A549 (cell line): Measurements from ENCODE around the gene MAP3K7CL. TPM values are rescaled to one million over a fixed set of nuclear protein-coding genes. Genes with fewer than 3 reads are reported as not detected.

Source experiments
- ATAC-seq, 2 experiments: fragments of 200-7000 bp in 1 of 2; fragments of >200 bp in 1 of 2; cut with Nextera tagmentation in 1 of 2; cut with Tn5 transposase in 1 of 2; 3 replicates each; pipeline versions ENCODE4 v1.8.0 to v1.9.1; 2018 to 2020; ENCODE audit warnings: mild to moderate bottlenecking in 1 of 2, moderate library complexity in 1 of 2
- CTCF ChIA-PET: fragments of 300-600 bp; sonication (Branson Sonifier 250); formaldehyde crosslinking; extraction: SDS; loops from one replicate; lab custom pipeline; 2021; ENCODE audit warnings: antibody characterized with exemption, inconsistent platforms; lab: Yijun Ruan, JAX
- POLR2A ChIA-PET: fragments of 350-600 bp; formaldehyde crosslinking; extraction: SDS; loops from one replicate; lab custom pipeline; 2021; ENCODE audit warnings: antibody characterized with exemption, inconsistent platforms; lab: Yijun Ruan, JAX
- DNase-seq, 2 experiments: peaks; one replicate each; pipeline versions ENCODE4 v3.0.0 to v3.0.0-alpha.2; 2011 to 2016; ENCODE audit warnings: low read depth in 1 of 2, low spot score in 1 of 2
- FAIRE-seq: peaks from 2 replicates; lab custom pipeline; 2011; peaks lifted over from hg19 to GRCh38; lab: Jason Lieb, UNC
- H3K27ac ChIP-seq, 2 experiments: fragments of >200 bp; sonication (Bioruptor Twin); formaldehyde crosslinking; 3 replicates each; pipeline ENCODE4 v1.5.1; 2016 to 2017
- H3K4me1 ChIP-seq: fragments of >200 bp; sonication (Bioruptor Twin); formaldehyde crosslinking; 3 replicates; pipeline ENCODE4 v1.6.1; 2016
- H3K4me2 ChIP-seq: fragments of >200 bp; sonication (Bioruptor Twin); formaldehyde crosslinking; 3 replicates; pipeline ENCODE4 v1.6.1; 2016
- H3K4me3 ChIP-seq: fragments of >200 bp; sonication (Bioruptor Twin); formaldehyde crosslinking; 3 replicates; pipeline ENCODE4 v1.5.1; 2016
- H3K9me3 ChIP-seq: fragments of >200 bp; sonication (Bioruptor Twin); formaldehyde crosslinking; 3 replicates; pipeline ENCODE4 v1.6.1; 2016
- BHLHE40 ChIP-seq: IDR thresholded peaks from 2 replicates; pipeline ENCODE4 v1.6.1; 2012; ENCODE audit warnings: low read depth, low read length, inconsistent platforms
- CHD4 ChIP-seq: fragments of 200-600 bp; sonication (generic); IDR thresholded peaks from 2 replicates; pipeline ENCODE4 v1.6.1; 2016; ENCODE audit warnings: antibody characterized with exemption, mild to moderate bottlenecking, borderline replicate concordance
- EP300 ChIP-seq, 2 experiments: fragments of >200 bp; sonication (Bioruptor Twin); formaldehyde crosslinking; IDR thresholded peaks; 2 replicates in 1 of 2; 3 replicates in 1 of 2; pipeline ENCODE4 v1.6.1; 2016 to 2017
- GATA3 ChIP-seq: IDR thresholded peaks from 2 replicates; pipeline ENCODE4 v1.6.1; 2012; ENCODE audit warnings: borderline replicate concordance
- HDAC2 ChIP-seq: fragments of 200-600 bp; sonication (generic); IDR thresholded peaks from 2 replicates; pipeline ENCODE4 v1.6.1; 2016
- HEYL ChIP-seq: fragments of 250-450 bp; sonication (Bioruptor Pico); IDR thresholded peaks from 2 replicates; pipeline ENCODE4 v1.8.0; 2021; ENCODE audit warnings: mild to moderate bottlenecking, moderate library complexity
- HOXB13 ChIP-seq: fragments of 250-450 bp; sonication (Bioruptor Pico); IDR thresholded peaks from 2 replicates; pipeline ENCODE4 v1.5.0; 2020; ENCODE audit warnings: low read depth, mild to moderate bottlenecking, moderate library complexity
- JUN ChIP-seq, 2 experiments: fragments of >200 bp; sonication (Bioruptor Twin); formaldehyde crosslinking; IDR thresholded peaks; 2 replicates in 1 of 2; 3 replicates in 1 of 2; pipeline ENCODE4 v1.6.1; 2016 to 2017
- KDM1A ChIP-seq: fragments of 200-600 bp; sonication (generic); IDR thresholded peaks from 2 replicates; pipeline ENCODE4 v1.6.1; 2016; ENCODE audit warnings: low read depth, mild to moderate bottlenecking
- MAFK ChIP-seq: fragments of 450-650 bp; IDR thresholded peaks from 2 replicates; pipeline ENCODE4 v1.6.1; 2014; ENCODE audit not compliant: partially characterized antibody
- MAX ChIP-seq: IDR thresholded peaks from 2 replicates; pipeline ENCODE4 v1.6.1; 2012
- MYC ChIP-seq: IDR thresholded peaks from 2 replicates; pipeline ENCODE4 v1.6.1; 2012; ENCODE audit warnings: mild to moderate bottlenecking, inconsistent platforms, low read length, improper control_type of control experiment, borderline replicate concordance
- POLR2AphosphoS2 ChIP-seq: conservative IDR thresholded peaks from 2 replicates; pipeline ENCODE4 v1.6.1; 2012; ENCODE audit warnings: low read length, improper control_type of control experiment, inconsistent platforms
- RARB ChIP-seq: fragments of 250-450 bp; sonication (Bioruptor Pico); IDR thresholded peaks from 2 replicates; pipeline ENCODE4 v1.8.0; 2021; ENCODE audit warnings: mild to moderate bottlenecking, moderate library complexity
- RFX5 ChIP-seq: fragments of 450-650 bp; IDR thresholded peaks from 2 replicates; pipeline ENCODE4 v1.7.1; 2014; ENCODE audit warnings: antibody characterized with exemption, mild to moderate bottlenecking, moderate library complexity
- TFCP2L1 ChIP-seq: fragments of 250-450 bp; sonication (Bioruptor Pico); IDR thresholded peaks from 2 replicates; pipeline ENCODE4 v1.5.0; 2021; ENCODE audit warnings: mild to moderate bottlenecking
- TP53 ChIP-seq: fragments of 250-450 bp; sonication (Bioruptor Pico); IDR thresholded peaks from 2 replicates; pipeline ENCODE4 v1.5.0; 2021; ENCODE audit warnings: mild to moderate bottlenecking, moderate library complexity
- ZC3H11A ChIP-seq: fragments of 450-650 bp; IDR thresholded peaks from 2 replicates; pipeline ENCODE4 v1.6.1; 2014; ENCODE audit warnings: antibody characterized with exemption, mild to moderate bottlenecking
- ZFP36 ChIP-seq: fragments of 450-650 bp; IDR thresholded peaks from 2 replicates; pipeline ENCODE4 v1.6.1; 2014; ENCODE audit warnings: borderline replicate concordance; ENCODE audit not compliant: partially characterized antibody
- WGBS: methylation state at CpG from one replicate; pipeline ENCODE4 v1.1.6; 2017; ENCODE audit errors: missing lambda C conversion rate; 5-methylcytosine and 5-hydroxymethylcytosine counted together
- polyA plus RNA-seq, 4 experiments: library from polyadenylated mRNA; depleted of rRNA in 3 of 4; stranded (reverse); fragments of >200 nt; fragmentation: RNase III in 1 of 4; extraction: RNeasy Plus Mini Kit Qiagen cat#74134 plus additional on column Dnase treatment in 1 of 4; gene quantifications; 2 replicates in 3 of 4; 3 replicates in 1 of 4; pipeline ENCODE4 v1.2.3, GENCODE V29; 2011 to 2017
- TF ChIP-seq, protein P1 (sequence below): fragments of >200 bp; sonication (Bioruptor Twin); formaldehyde crosslinking; IDR thresholded peaks from 3 replicates; pipeline ENCODE4 v1.5.1; 2016
- TF ChIP-seq, protein P2 (sequence below): IDR thresholded peaks from 2 replicates; pipeline ENCODE4 v1.6.1; 2012

Gene MAP3K7CL
- polyA plus RNA-seq, 2 of the 4 experiments (the other 2 are of a cell fraction), result 2.9 to 5.7 TPM

- no peak for TF ChIP-seq ZC3H11A
Measured at GRCh38 chr21:29205988-29206387, 75.5 kb downstream of the MAP3K7CL start (continued).

DNA sequence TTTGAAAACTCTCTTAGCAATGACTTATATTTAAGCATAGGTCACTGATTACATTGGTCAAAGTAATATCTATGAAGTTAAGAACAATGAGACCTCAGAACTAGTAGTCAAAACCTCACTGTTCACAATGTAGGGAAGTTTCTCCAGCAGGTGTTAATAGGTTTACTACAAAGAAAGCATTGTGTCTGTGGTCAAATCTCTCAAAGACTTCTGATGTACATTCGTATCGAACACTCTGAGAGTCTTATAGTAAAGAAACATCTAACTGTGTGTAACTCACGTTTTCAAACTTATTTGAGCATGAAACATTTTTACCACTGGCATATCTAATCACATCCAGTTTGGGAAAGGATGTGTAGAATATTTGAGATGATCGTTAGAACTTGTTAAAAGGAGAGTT, 76.0 kb downstream of the MAP3K7CL start:
- H3K4me1 ChIP-seq, result peaks cover 14% of the 10 kb centered on the region

DNA sequence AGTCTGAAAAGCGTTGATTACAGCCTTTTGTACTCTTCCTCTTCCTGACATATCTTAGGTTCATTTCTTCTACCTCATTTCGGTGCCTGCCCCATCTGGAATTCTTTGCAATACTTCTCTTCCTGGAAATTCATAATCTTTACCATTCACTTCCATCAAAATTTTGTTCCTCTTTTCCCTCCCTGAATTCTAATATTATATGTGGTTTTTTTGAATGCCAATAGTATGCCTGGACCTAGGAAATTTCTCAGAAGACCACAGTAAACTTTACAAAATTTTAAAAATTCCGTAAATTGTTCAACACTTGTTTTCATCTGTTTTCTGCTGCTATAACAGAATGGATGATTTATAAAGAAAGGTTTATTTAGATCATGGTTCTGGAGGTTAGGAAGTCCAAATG, 76.8 kb downstream of the MAP3K7CL start:
- 87% methylated on average over 3 of the region's 3 CpGs for WGBS
- FAIRE-seq, result no peak
- Histone ChIP-seq H3K4me1 (peaks cover 14% of the 10 kb centered on the region), H3K9me3 (no peaks in the 10 kb centered on the region), H3K4me3 (no peak overlapping the region), H3K27ac (no peak overlapping the region), H3K4me2 (no peak overlapping the region)
- no peak for ATAC-seq
- ChIA-PET CTCF (no interaction called here), POLR2A (no interaction called here)
- DNase-seq, result no peak
- TF ChIP-seq JUN (IDR thresholded peaks at IDR 0.05) (no peak), HEYL (no peak), CHD4 (no peak), TP53 (CRISPR knock-in tag) (no peak), RFX5 (no peak), MYC (no peak), EP300 (IDR thresholded peaks at IDR 0.05) (no peak), GATA3 (no peak), RARB (CRISPR knock-in tag) (no peak)
- TF ChIP-seq, protein P1, sequence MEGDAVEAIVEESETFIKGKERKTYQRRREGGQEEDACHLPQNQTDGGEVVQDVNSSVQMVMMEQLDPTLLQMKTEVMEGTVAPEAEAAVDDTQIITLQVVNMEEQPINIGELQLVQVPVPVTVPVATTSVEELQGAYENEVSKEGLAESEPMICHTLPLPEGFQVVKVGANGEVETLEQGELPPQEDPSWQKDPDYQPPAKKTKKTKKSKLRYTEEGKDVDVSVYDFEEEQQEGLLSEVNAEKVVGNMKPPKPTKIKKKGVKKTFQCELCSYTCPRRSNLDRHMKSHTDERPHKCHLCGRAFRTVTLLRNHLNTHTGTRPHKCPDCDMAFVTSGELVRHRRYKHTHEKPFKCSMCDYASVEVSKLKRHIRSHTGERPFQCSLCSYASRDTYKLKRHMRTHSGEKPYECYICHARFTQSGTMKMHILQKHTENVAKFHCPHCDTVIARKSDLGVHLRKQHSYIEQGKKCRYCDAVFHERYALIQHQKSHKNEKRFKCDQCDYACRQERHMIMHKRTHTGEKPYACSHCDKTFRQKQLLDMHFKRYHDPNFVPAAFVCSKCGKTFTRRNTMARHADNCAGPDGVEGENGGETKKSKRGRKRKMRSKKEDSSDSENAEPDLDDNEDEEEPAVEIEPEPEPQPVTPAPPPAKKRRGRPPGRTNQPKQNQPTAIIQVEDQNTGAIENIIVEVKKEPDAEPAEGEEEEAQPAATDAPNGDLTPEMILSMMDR, result no peak

More for the DNA sequence above, 76.0 kb downstream of the MAP3K7CL start:
- 0 out of 3 replicates have a peak, but pooled peaks cover 1% of the 10 kb centered on the region for H3K9me3 ChIP-seq
- H3K4me3 ChIP-seq, result no peak overlapping the region
- 80% methylated on average over 4 of the region's 4 CpGs for WGBS
- H3K4me2 ChIP-seq, result no peak overlapping the region; the same call in 2 of the 3 replicates
- POLR2A ChIA-PET, result no interaction called here
- ATAC-seq (no peak), FAIRE-seq (no peak), DNase-seq (no peak)
- H3K27ac ChIP-seq, result no peak overlapping the region
- CTCF ChIA-PET, result no interaction called here
- TF ChIP-seq POLR2AphosphoS2 (no peak), TFCP2L1 (CRISPR knock-in tag) (no peak), HDAC2 (no peak), ZFP36 (no peak), MAFK (no peak), BHLHE40 (no peak)
- TF ChIP-seq, protein P2, sequence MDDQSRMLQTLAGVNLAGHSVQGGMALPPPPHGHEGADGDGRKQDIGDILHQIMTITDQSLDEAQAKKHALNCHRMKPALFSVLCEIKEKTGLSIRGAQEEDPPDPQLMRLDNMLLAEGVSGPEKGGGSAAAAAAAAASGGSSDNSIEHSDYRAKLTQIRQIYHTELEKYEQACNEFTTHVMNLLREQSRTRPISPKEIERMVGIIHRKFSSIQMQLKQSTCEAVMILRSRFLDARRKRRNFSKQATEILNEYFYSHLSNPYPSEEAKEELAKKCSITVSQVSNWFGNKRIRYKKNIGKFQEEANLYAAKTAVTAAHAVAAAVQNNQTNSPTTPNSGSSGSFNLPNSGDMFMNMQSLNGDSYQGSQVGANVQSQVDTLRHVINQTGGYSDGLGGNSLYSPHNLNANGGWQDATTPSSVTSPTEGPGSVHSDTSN, result no peak

DNA sequence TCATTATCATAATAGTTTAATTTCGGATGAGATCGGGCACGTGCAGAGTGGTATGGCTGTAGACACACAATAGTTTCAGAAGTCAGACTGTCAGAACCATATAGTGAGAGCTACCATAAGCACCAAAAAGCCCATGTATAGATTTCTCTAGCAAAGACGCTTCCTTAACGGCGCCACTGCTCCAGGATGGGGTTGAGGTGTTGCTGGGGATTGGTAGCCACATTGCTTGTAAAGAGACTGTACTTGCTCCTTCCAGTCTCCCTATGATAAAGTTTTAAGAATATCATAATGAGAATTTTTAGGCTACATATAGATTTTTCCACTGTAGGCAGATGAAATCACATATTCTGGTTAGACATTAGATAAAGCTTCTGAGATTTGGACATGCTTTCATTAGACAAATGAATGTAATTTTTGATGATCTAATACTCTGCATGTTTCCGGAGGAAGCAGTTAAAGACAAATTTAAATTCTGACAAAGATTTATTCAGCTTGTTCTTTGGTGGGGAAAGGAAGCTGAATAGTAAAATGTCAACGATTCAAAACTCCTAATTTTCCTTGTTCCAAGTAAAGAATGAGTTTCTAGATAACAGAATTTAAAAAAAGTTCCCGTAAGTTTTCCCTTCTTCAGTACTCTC, 77.7 kb downstream of the MAP3K7CL start:
- Histone ChIP-seq H3K4me2 (peak overlapping the region; percentile 59), H3K4me3 (no peak overlapping the region), H3K4me1 (peaks cover 14% of the 10 kb centered on the region), H3K9me3 (no peaks in the 10 kb centered on the region), H3K27ac (no peak overlapping the region)
- TF ChIP-seq HEYL, result no peak
- no peak for TF ChIP-seq MAX
- no peak for TF ChIP-seq HOXB13
- TF ChIP-seq KDM1A, result no peak
- TF ChIP-seq, protein P1, result no peak
- TF ChIP-seq ZFP36, result no peak
- POLR2A ChIA-PET, result no interaction called here
- ATAC-seq (no peak), FAIRE-seq (no peak), DNase-seq (no peak)
- 65% methylated on average over 9 of the region's 9 CpGs for WGBS
- CTCF ChIA-PET, result interaction anchor here (0.6 kb wide), 1 partner anchor 144 kb away, joined by 4 read pairs; no protein-coding TSS in a partner anchor
